GM18867 (cell line): Measurements from ENCODE around the gene PGLYRP2.
A peak's percentile ranks its signal among the peaks of the same experiment; 100 is the strongest.

Experiments used
- ATAC-seq: cut with Tn5 transposase; IDR thresholded peaks from one replicate; pipeline ENCODE4 v1.9.1; 2021; ENCODE audit warnings: mild to moderate bottlenecking, moderate library complexity; ENCODE audit not compliant: unreplicated experiment

The PGLYRP2 gene

DNA sequence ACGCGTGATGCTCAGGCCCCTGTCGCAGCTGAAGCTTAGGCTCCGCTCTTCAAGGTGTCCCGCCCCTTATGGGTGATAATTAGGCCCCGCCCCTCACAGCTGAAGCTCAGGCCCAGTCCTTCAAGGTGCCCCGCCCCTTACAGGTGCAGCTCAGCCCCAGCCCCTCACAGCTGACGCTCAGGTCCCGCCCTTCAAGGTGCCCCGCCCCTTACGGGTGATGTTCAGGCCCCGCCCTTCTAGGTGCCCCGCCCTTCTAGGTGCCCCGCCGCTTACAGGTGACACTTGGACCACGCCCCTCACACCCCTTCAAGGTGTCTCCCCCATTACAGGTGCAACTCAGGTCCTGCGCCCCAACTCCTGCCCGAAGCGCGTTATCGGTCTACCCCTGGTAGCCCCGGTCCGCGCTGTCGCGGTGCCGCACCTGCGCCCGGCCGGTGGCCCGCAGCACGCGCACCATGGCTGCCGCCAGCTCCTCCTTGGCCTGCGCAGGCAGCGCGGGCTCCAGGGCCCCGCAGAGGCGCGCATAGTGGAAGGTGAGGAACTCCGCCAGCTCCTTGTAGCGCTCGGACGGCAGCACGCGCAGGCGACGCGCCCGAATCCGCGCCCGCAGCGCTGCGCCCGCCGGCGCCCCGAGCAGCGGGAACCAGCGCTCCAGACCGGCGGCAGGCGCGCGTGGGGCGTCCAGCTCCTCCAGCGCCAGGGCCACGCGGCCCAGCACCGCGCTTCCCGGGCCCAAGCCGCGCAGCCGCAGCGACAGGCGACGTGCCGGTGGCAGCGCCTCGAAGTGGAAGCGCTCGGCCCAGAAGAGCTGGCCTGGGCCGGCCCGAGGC, 22.2 kb downstream of the PGLYRP2 start:
- ATAC-seq, result no peak

DNA sequence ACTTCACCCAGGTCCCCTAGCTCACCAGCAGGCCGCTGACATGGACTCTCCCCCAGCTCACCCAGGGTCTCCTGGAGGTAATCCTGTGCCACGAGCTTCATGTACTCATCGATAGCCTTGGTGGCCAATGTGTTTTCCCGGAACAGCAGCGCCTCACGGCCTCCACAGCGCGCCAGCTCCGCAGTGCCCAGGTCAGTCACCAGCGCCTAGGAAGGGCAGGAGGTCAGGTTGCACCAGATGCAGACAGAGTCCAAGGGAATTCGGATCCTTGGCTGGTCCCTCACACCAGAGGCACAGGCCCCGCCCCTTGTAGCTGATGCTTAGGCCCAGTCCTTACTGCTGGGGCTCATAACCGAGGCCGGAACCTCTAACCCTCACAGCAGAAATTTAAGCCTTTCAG, 22.9 kb downstream of the PGLYRP2 start:
- ATAC-seq, result no peak

DNA sequence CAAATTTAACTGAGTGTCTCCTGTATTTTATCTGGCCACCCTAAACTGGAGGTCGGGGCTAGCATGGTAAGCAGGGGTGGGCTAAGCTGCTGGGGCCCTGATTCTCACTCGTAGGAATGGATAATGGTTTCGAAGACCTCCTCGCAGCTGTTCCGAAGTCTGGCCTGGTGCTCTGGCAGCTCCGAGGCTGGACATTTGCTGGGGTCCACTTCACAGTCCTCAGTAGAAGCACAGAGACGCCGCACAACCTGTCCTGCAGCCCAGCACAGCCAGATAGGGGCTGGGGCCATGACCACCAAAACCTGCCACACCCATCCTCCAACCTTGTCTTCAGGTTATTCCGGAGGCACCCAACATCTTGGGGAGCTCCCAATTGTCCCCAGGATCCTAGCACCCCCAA, 23.3 kb downstream of the PGLYRP2 start:
- ATAC-seq, result no peak

DNA sequence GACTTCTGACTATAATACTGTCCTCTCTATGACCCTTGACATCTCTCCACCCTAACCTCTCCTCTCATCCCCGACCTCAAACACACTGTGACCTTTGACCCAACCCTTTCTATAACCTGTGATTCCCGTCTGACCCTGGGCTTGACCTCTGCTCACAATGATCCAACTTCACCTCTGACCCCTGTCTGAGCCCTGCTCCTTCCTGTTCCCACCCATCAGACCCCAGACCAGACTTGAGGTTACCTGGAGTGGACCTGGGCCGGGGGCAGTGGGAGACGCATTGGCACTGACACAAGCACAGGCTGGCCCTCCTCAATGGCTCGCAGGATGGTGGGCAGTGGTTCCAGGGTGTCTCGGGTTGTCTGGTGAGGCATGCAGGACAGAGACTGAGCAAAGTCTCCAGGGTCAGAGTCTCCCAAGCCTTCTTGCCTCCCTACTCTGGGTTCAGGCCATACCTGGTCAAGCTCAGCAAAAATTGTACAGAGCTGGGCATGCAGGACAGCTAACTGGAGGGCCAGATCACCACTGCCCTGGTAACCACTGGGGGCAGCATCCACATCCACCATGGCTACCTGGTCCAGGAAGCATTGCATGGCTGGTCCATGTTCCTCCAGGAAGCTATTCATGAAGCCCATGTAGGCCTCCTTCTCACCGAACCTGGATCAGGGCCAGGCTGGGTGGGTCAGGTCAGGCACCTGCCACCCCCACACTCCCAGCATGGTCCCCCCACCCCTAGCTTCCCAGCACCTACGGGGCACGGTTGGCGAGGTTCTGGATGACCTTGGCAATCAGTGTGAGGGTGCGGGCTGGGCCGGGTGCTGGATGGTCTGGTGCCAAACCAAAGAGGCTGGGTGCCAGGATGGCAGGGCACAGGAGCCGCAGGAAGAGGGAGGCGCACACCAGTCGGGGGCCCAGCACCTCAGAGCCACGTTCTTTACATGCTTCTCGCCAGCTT, 25.1 kb downstream of the PGLYRP2 start:
- ATAC-seq, result no peak

DNA sequence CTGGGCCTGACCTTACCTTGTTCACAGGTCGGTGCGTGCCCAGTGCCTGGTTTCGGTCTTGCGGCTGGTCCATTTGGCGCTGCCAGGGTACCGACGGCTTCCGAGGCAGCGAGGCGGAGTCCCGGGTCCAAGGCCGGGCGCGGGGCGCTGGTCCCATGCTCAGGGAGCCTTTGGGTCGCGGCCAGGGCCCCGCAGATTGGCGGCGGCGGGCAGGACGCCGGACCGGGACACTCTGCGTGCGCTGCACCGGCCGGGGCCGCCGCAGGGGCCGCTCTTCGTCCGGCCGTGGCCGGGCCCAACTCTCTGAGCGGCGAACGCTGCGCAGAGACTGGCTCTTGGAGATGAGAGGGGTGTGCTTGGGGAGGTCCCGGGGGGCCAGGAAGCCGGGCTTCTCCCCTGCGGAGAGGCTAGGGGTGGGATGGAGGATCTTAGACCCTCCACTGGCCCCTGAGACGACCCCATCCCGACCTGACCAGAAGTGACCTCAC, 26.2 kb downstream of the PGLYRP2 start:
- ATAC-seq, result no peak

DNA sequence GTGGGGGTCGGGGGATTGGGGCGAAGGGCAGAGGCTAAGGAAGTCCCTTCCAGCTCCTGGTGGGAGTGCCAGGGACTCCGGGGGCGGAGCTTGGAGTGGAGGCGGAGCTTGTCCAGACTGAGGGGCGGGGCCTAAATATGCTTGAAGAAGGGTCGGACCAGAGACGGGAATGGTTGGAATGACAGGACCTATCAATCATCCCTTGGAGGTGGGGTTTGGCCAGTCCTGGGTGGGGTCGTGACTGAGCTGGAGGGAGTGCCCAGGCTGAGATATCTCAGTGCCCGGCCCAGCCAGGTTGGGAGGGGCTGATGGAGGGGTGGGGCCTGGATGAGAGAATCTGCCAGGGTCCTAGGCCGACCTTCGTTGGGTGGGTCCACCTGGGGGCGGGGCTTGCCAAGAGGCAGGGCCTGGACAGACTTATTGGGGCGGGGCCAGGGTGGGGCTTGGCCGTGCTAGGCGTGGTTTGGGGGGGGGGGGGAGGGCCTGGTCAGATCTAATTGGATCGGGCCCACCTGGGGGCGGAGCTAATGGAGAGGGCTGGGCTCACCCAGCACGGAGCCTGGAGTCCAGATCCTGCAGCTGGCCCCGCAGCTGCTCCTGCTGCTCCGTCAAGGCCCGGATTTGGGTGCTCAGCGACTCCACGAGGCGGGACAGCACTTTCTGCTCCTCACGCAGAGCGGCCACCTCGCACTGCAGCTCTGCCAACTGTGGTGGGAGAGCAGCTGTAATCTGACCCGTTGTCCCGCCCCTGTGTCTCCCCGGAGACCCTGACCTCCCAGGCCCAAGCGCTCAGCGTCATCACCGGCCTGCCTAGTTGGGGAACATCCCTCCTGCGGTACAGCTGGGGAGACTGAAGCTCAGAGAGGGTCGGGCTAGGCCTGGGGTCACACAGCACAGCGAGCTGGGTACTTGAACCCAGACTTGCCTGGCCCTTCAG, 26.9 kb downstream of the PGLYRP2 start:
- ATAC-seq, result no peak

DNA sequence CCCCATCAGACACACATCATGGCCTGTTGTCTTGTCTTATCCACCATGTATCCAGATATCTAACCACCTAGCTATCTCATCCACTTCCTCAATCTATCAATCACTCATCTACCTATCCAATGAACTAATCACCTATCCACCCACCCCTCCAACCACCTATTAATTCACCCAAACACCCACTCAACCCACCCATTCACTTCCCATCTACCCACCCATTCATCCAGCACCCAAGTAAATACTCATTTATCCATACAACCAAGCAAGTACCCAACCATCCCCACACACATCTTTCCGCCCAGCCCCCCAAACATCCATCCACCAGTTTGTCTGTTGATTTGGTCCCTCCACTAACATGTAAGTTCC, 28.8 kb downstream of the PGLYRP2 start:
- no peak for ATAC-seq

DNA sequence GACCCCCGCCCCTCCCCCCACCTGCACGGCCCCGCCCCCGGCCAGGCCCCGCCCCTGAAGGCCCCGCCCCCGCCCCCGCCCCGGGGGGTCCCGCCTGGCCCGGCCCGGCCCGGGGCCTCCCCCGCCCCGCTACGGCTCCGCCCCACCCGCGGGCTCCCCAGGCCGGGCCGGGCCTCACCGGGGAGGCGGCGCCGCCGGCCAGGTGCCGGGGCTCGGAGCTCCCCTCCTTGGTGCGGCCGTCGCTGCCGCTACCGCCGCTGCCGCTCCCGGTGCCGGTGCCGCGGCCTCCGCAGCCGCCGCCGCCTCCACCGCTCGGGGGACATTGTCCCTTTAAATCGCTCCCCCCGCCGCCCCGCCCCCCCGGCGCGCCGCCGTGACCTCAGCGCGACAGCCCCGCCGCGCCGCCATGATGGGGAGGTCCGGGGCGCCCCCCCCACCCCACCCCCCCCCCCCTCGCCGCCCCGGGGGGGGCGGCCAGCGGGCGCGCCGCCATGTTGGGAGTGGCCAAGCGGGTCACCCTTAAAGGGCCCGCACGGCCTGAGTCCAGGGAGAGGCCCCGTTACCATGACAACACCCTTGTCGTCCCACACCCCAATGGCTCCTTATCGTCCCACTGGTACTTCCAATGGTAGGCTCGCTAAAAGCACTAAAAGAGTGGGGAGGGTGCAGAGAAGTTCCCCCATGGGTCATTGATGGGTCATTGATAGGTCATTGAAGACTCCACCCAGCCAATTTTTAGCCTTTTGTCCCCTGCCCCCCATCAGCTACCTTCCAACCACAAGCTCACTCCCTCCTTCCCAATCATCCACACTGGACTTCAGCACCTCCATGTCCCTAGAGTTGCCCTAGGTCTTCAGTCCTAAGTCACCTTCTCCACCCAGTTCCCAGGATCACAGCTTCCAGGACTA, 29.4 kb downstream of the PGLYRP2 start, which contains the start of gene WIZ:
WIZ (minus strand) TSS at position 337 of the 908 bp plus-strand sequence. CDS start 1,649 bp downstream, outside the sequence.
- peak; percentile 52 for ATAC-seq

DNA sequence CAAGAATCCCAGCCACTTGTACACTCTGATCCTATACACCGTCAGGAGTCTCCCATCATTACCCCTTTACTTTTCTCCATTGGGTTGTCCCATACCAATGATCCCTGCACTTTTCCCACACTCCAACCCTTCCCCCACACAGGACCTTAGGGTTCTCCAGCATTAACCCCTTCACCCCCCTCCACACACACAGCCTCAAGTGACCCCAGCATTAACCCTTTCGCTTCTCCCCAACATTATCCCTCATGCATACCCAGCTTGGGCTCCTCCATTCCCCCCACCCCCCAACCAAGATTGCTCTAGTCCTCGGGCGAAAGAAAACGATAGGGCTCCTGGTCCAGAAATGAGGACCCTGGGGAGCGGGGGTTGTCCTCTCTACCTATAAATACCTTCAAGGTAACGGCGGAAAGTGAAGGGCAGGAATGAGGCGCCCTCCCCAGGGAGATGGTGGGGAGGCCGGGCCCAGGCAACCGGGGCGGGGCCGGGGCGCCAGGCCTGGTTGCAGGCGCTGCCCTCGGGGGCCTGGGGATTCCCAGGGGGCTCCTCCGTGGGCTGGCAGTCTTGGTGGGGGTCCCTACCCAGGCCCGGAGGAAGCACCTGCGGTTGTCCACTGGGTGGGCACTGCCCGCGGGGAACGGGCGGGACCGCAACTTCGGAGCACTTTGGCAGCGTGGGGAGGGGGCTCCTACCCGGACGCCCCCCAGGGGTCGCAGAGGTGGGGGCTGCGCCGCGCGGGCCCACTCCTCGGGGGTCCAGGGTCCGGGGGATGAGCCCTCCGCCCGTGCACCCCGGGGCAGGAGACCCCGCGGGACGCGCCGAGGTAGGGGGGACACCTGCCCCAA, 30.3 kb downstream of the PGLYRP2 start:
- peak; percentile 5 for ATAC-seq

DNA sequence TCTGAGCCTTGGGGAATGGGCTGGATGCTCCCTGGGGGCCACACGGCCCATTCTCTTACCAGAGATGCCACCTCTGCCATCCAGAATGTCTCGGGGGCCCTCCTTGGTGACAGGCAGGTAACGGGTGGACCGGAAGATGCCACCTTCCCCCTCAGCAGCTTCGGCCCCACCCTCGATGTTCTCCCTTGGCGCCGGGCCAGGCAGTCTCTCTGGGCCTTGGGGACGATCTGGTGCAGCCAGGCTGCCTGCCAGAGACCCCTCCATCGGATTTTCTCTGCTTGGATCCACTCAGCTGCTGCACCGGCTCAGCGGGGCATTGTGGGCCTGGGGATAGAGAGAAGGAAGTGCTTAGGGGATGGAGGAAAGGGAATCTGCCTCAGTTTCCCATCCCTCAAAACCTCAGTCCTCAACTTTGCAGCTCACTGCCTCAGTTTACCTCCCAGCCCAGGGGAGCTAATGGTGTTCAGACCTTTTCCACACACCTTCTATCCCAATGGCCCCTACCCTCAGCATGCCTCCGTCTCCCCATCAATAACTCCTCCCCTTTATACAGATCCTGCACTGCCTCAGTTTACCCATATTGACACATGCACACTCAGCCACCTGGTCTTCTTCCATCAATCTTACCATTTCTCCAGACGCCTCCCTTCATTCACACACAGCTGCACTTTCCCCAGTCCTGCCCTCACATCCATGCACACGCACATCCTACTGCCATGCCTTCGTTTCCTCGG, 31.1 kb downstream of the PGLYRP2 start:
- no peak for ATAC-seq

DNA sequence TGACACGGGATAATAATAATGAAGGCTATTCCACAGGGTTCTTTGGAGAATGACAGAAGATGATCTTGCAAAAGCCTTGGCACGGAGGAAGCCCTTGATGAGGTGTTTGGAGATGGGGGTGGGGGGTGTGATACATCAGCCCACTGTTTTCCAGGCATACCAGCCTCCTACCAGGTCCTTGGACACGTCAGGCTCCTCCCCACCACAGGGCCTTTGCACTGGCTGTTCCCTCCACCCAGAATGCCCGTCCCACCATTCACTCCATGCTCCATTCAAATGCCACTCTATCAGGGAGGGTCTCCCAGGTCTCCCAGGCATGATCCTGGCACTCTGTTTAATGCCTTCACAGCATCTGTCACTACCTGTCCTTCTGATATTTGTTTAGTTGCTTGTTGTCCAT, 32.2 kb downstream of the PGLYRP2 start:
- ATAC-seq, result no peak

DNA sequence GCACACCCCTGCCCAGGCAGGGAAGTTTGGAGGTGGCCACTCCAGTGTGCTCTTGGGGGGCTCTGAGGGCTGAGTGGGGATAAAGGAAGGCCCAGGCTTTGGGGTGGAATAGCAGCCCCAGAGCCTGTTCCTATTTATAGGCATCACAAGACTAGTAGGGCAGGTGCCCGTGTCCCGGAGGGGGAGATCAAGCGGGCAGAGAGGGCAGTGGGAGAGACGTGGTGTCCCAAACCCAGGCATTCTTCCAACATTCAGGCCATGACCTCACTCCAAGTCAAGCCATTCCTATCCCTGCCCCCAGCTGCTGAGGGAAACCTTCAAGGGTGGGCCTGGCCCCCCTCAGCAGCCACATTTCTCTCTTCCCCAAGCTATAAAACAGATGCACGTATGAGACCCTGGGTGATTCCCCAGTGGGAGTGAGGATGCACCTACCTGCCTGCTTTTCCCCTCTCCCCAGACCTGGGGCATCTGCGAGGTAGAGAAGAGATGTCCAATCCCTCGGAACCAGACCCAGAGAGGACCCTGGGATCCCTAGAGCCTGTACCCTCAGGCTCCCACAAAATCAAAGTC, 33.4 kb downstream of the PGLYRP2 start:
- ATAC-seq, result no peak

DNA sequence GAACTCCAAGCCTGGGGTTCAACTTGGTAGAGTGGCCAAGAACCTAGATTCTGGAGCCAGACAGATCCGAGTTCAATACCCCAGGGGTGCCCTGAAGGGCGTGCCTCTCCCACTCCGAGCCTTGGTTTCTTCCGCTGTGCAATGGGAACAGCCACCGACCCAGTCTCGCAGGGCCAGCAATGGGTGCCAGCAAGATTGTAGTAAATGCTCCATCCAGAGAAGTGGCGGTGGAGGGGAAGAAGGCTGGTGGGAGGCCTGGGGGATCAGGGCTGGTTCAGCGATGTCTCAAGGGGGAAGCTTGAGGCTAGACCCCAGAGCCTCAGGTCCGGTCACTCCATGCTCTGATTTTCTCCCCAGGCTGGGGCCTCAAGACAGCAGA, 34.1 kb downstream of the PGLYRP2 start:
- no peak for ATAC-seq

DNA sequence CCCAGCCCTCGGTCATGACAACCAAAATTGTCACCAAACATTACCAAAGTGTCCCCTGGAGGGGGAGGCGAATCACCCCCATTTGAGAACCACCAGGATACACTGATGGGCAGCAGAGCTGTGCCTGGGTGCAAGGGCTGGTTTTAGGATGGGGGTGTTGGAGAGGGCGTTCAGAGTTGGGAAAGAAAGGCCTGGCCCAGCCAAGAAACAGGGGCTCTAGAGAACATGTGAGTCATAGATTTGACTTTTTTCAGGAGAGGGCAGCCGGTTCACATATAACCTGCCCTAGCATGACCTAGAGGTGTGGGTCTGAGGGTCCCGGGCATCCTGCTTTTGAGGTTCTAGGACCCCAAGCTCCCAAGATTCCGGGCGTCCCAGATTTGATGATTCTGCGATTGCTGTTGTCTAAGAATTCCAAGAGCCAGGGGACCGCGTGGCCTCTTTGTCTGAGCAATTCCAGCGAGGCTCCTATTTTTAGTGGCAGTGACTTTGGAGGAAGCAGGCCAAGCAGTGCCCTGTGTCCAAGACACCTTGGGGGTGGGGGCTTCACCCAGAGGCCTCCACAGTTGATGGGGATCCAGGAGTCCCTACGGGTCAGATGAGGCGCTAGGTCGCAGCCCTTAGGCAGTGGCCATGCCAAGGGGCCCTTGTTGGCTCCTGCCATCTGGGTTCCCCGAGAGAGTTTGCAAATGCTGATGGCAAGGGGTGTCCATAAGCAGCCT, 34.6 kb downstream of the PGLYRP2 start:
- no peak for ATAC-seq

DNA sequence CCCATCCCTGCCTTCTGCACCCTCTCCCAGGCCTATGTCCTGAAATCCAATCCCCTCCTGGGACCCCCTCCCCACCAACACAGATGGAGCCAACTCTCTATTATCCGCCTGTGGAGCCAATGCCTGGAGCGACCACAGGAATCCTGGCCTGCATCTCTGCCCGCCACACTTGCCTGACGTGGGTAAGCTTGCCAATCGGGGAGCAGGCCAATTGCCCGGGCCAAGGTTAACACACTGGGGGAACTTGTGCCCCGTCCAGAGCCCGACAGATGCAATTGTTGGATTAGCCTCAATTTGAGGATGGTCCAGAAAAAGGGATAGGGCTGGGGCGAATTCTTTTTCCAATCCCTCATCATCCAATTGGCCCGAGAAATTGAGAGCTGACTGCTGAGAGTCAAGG, 35.5 kb downstream of the PGLYRP2 start:
- ATAC-seq, result no peak

DNA sequence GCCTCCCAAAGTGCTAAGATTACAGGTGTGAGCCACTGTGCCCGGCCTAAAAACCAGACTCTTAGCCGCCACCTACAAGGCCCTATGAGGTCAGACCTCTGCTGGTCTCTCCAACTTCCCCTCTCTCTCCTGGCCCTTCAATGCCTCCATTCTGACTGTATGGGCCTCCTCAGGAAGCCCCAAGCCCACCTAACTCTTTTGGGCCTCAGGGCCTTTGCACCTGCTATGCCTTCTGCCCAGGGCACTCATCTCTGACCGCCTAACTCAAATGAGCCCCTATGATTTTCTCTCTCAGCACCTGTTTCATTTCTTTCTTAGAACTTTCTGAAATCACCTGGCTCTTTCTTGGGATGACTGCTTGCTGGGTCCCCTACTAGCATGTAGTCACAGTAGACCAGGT, 36.0 kb downstream of the PGLYRP2 start:
- ATAC-seq, result no peak
